ENCODE results near the gene PTPRC.

The PTPRC gene

DNA sequence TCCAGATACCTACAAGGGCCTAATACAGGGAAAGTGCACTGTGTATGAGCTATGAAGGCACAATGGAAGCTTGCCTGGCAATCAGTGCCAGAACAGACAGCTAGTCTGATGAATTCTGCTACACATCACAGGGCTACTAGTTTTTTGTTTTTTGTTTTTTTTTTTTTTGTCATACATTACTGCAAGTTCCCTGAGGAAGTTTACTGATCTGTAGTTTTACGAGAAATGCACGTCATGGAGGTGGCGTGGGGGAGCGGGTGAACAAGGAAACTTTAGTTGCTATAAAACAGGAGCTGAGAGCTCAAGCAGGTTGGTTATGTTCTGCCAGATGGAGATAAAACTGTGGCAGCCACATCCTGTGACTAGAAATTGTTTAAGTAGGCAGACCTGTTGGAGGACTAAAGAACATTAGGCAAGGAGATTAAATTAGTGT lies 17.7 kb downstream of the PTPRC start:
- TF ChIP-seq, protein P1, sequence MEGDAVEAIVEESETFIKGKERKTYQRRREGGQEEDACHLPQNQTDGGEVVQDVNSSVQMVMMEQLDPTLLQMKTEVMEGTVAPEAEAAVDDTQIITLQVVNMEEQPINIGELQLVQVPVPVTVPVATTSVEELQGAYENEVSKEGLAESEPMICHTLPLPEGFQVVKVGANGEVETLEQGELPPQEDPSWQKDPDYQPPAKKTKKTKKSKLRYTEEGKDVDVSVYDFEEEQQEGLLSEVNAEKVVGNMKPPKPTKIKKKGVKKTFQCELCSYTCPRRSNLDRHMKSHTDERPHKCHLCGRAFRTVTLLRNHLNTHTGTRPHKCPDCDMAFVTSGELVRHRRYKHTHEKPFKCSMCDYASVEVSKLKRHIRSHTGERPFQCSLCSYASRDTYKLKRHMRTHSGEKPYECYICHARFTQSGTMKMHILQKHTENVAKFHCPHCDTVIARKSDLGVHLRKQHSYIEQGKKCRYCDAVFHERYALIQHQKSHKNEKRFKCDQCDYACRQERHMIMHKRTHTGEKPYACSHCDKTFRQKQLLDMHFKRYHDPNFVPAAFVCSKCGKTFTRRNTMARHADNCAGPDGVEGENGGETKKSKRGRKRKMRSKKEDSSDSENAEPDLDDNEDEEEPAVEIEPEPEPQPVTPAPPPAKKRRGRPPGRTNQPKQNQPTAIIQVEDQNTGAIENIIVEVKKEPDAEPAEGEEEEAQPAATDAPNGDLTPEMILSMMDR (IDR thresholded peaks at IDR 0.05; ENCODE audit: borderline replicate concordance, control extremely low read depth, extremely low read depth, insufficient read depth, missing control alignments) = no peak
- in situ Hi-C loops (cut with MboI; ENCODE audit: low sequenced_read_pairs, unreplicated experiment) = no loop called here
- no peak for DNase-seq (ENCODE audit: low spot score)

DNA sequence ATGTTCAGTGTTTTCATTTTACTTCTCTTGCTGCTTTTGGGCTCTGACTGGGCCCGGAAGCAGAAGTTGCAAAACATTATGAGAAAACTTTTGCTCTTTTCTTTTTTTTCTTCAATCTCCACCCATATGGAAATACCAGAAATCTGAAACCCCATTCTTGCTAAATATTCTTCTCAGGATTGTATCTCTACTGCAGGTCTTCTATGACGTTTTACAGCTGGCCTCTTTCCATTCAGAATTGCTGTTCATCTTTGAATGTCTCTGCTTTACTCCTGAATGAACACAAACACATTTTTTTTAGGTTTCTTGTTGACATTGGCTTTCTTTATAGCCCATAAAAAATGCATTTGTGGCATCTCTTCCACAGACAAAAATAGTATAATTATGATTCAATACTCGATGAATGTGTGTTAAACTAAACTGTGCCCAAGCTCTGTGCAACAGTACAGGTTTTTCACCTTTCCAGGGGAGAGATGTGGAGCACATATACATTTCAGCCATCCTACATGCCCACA lies 18.8 kb downstream of the PTPRC start:
- DNase-seq (ENCODE audit: low spot score) = no peak
- in situ Hi-C loops (cut with MboI; ENCODE audit: low sequenced_read_pairs, unreplicated experiment) = no loop called here

DNA sequence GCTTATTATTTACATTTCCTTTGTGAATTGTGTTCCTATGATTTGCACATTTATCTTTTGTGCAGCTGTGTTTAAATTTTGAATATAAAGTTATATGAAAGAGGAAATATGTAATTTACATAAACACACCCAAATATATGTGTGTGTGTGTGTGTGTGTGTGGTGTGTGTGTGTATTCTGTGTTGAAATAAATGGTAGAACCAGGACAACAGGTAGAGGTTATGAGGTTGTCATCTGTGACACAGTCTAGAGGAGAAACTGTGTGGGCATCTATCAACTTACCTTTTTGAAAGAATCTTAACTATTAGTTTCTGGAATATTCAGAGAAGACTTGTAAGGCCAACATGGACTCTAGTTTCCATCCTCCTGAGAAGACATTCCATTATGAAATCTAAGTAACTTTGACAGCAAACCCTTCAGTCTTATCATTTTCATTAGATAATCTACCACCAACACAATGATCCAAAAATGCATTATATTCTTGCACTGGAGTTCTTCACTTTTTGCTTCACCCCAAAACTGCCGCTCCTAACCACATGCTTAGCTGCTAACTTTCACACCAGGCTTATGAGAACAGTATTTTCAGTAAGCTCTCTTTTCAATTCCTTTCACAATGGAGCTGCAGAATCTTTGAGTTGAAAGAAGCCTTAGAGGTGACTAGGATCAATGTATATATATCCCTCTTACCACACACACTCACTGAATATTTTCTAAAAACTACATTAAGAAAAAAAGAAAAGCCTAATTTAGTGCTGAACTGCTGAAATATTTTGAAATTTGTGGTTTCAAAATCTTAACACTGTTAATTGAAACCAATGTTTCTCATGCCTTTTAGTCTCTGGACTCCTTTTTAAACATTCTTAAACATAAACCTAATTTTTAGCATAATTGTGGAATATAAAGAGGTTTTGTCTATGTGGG lies 21.8 kb downstream of the PTPRC start:
- in situ Hi-C loops (cut with MboI; ENCODE audit: low sequenced_read_pairs, unreplicated experiment) = no loop called here
- TF ChIP-seq, protein P1 (IDR thresholded peaks at IDR 0.05; ENCODE audit: borderline replicate concordance, control extremely low read depth, extremely low read depth, insufficient read depth, missing control alignments) = no peak

More for the DNA sequence above, 18.8 kb downstream of the PTPRC start:
- TF ChIP-seq, protein P1 (IDR thresholded peaks at IDR 0.05; ENCODE audit: borderline replicate concordance, control extremely low read depth, extremely low read depth, insufficient read depth, missing control alignments) = no peak

DNA sequence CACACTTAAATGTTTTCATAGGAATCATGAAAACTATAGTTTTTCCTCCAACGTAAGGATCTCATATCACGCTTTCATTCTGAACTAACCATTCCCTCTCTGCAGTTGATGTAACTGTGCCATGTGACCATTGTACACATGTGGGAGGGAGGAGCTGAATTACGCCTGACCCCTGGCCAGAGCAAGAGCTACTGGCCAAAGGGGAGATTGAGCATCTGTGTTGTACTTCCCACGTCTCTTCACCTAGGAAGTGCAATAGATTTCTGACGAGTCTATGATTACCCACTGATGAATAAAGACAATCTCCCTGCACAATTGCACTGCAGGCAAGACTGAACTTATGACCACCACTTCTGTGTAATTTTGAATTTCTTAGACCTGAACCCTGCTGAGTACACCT lies 24.0 kb downstream of the PTPRC start:
- no peak for DNase-seq (ENCODE audit: low spot score)
- in situ Hi-C loops (cut with MboI; ENCODE audit: low sequenced_read_pairs, unreplicated experiment) = no loop called here
- TF ChIP-seq, protein P1 (IDR thresholded peaks at IDR 0.05; ENCODE audit: borderline replicate concordance, control extremely low read depth, extremely low read depth, insufficient read depth, missing control alignments) = no peak

More for the DNA sequence above, 21.8 kb downstream of the PTPRC start:
- DNase-seq (ENCODE audit: low spot score) = no peak

DNA sequence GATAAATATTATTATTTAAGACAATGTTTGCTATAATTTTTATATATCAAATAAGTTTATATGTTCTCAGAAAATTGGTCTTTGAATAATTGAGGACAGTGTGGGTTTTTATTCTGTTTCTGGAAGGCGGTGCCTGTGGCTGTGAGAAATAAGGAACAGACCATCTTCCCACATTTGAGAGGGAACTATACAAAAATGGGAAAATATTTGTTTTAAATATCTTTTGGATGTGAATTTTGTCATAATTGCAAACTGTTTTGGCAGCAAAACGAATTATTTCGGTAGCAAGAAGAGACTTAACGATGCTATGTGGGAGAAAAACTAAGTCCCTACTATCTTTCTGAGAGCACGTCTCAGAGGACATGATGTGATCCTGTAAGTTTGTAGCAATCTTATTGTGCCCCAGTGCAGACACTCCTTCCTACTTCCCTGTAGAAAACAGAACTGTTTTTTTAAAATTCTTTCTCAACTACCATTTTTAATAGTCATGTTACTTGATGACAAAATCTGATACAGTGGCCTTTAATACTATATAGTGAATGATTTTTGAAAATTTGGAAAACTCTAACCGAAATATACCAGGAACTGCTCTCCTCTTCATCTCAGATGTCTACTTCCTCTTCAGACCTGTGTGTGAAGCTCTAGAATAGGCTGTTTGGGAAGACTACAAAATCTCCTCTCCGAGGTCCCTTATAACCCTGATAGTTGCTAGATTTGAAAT lies 25.4 kb downstream of the PTPRC start:
- TF ChIP-seq, protein P1 (IDR thresholded peaks at IDR 0.05; ENCODE audit: borderline replicate concordance, control extremely low read depth, extremely low read depth, insufficient read depth, missing control alignments) = no peak
- in situ Hi-C loops (cut with MboI; ENCODE audit: low sequenced_read_pairs, unreplicated experiment) = no loop called here
- no peak for DNase-seq (ENCODE audit: low spot score)

DNA sequence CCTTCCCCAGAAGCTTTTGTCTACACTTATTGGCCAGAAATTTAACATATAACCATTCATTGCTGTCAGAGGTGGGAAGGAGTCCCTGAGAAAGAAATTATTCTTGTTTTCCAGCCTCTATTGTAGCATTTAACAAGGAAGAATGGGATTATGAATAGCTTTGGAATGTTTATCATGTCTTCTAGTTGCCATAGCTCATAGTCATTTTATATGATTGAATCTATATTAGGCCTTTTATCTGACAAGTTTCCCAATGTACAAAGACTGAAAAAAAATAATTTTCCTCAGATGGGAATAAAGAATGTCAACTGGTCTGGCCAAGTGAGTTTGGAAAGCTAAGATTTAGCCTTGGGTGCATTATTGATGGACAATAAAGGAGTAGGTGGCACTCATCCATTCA lies 28.3 kb downstream of the PTPRC start:
- DNase-seq (ENCODE audit: low spot score) = no peak
- in situ Hi-C loops (cut with MboI; ENCODE audit: low sequenced_read_pairs, unreplicated experiment) = no loop called here
- TF ChIP-seq, protein P1 (IDR thresholded peaks at IDR 0.05; ENCODE audit: borderline replicate concordance, control extremely low read depth, extremely low read depth, insufficient read depth, missing control alignments) = no peak
